ENCODE measurements around the gene FGF14.

Gene FGF14

DNA sequence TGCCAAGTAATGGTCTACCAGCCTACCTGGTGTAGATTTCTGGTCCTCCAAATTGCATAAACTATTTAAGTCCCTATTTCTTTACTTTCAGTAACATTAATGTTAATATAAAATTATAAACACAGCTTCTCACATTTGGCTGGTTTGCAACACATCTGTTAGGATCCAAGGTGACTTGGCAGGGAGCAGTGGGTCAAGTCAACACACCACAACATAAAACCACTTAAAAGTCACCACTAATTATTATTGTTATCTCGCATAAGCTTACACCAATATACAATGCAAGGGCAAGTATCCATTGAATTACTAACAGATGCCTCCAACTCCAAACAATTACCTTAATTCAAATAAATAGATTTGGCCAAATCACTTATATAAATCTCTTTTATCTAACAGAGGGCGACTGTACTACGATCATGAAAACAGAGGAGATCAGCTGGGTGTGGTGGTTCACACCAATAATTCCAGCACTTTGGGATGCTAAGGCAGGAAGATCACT, 74.7 kb downstream of the FGF14 start:
- Histone ChIP-seq H3K27me3 (ENCODE audit: insufficient read depth, low read length) (no peaks in the 10 kb centered on the region), H3K27ac (ENCODE audit: low read depth, low read length) (no peak overlapping the region), H3K4me3 (ENCODE audit: low read depth, low read length) (no peak overlapping the region)

GRCh38 chr13:102326381-102327118, 75.3 kb downstream of the FGF14 start:
- Histone ChIP-seq H3K79me2 (ENCODE audit: control insufficient read depth, insufficient read depth, low read length, unreplicated experiment) (no peaks in the 10 kb centered on the region), H3K27me3 (ENCODE audit: insufficient read depth, low read length) (no peaks in the 10 kb centered on the region), H3K4me3 (ENCODE audit: low read depth, low read length) (no peak overlapping the region), H2AFZ (ENCODE audit: low read length, unreplicated experiment) (no peak overlapping the region), H3K27ac (ENCODE audit: low read depth, low read length) (no peak overlapping the region), H3K4me1 (ENCODE audit: control insufficient read depth, insufficient read depth, low read length, unreplicated experiment) (no peaks in the 10 kb centered on the region), H3K36me3 (ENCODE audit: insufficient read depth, low read length) (no peaks in the 10 kb centered on the region)

More for the DNA sequence above, 74.7 kb downstream of the FGF14 start:
- Histone ChIP-seq H3K4me1 (ENCODE audit: control insufficient read depth, insufficient read depth, low read length, unreplicated experiment) (no peaks in the 10 kb centered on the region), H2AFZ (ENCODE audit: low read length, unreplicated experiment) (no peak overlapping the region), H3K36me3 (ENCODE audit: insufficient read depth, low read length) (no peaks in the 10 kb centered on the region), H3K79me2 (ENCODE audit: control insufficient read depth, insufficient read depth, low read length, unreplicated experiment) (no peaks in the 10 kb centered on the region)

GRCh38 chr13:102325321-102325720, 76.5 kb downstream of the FGF14 start:
- H3K4me1 ChIP-seq (ENCODE audit: control insufficient read depth, insufficient read depth, low read length, unreplicated experiment), result no peaks in the 10 kb centered on the region
- no peak overlapping the region for H3K27ac ChIP-seq (ENCODE audit: low read depth, low read length)
- no peaks in the 10 kb centered on the region for H3K79me2 ChIP-seq (ENCODE audit: control insufficient read depth, insufficient read depth, low read length, unreplicated experiment)

GRCh38 chr13:102323505-102323904, 78.3 kb downstream of the FGF14 start:
- Histone ChIP-seq H3K27ac (ENCODE audit: low read depth, low read length) (no peak overlapping the region), H3K27me3 (ENCODE audit: insufficient read depth, low read length) (no peaks in the 10 kb centered on the region), H3K79me2 (ENCODE audit: control insufficient read depth, insufficient read depth, low read length, unreplicated experiment) (no peaks in the 10 kb centered on the region), H3K36me3 (ENCODE audit: insufficient read depth, low read length) (no peaks in the 10 kb centered on the region), H2AFZ (ENCODE audit: low read length, unreplicated experiment) (no peak overlapping the region), H3K4me3 (ENCODE audit: low read depth, low read length) (no peak overlapping the region), H3K4me1 (ENCODE audit: control insufficient read depth, insufficient read depth, low read length, unreplicated experiment) (no peaks in the 10 kb centered on the region)

More at GRCh38 chr13:102325321-102325720, 76.5 kb downstream of the FGF14 start:
- Histone ChIP-seq H3K27me3 (ENCODE audit: insufficient read depth, low read length) (no peaks in the 10 kb centered on the region), H3K36me3 (ENCODE audit: insufficient read depth, low read length) (no peaks in the 10 kb centered on the region), H3K4me3 (ENCODE audit: low read depth, low read length) (no peak overlapping the region), H2AFZ (ENCODE audit: low read length, unreplicated experiment) (no peak overlapping the region)

DNA sequence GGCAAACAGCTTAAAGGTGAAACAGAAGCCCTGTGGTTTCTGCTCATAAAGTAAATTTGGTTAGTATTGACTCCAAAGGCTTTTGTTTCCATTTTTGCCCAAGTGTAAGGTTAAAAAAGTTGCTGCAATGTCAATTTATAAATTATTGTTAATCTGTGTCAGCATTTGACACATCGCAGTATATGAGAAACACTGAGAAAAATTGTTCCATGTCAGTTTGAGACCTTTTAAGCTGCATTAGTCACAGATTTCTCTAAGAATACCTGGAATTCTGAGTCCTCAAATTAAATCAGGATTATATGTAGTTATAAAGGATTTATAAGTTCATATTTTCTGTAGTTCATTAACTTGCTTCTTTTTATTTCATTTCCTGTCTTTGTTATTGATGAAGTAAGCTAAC, 78.8 kb downstream of the FGF14 start:
- H3K4me3 ChIP-seq (ENCODE audit: low read depth, low read length), result no peak overlapping the region
- H3K79me2 ChIP-seq (ENCODE audit: control insufficient read depth, insufficient read depth, low read length, unreplicated experiment), result no peaks in the 10 kb centered on the region
- no peaks in the 10 kb centered on the region for H3K27me3 ChIP-seq (ENCODE audit: insufficient read depth, low read length)
- H3K27ac ChIP-seq (ENCODE audit: low read depth, low read length), result no peak overlapping the region
- H3K36me3 ChIP-seq (ENCODE audit: insufficient read depth, low read length), result no peaks in the 10 kb centered on the region
- no peak overlapping the region for H2AFZ ChIP-seq (ENCODE audit: low read length, unreplicated experiment)
- H3K4me1 ChIP-seq (ENCODE audit: control insufficient read depth, insufficient read depth, low read length, unreplicated experiment), result peaks cover 1% of the 10 kb centered on the region

DNA sequence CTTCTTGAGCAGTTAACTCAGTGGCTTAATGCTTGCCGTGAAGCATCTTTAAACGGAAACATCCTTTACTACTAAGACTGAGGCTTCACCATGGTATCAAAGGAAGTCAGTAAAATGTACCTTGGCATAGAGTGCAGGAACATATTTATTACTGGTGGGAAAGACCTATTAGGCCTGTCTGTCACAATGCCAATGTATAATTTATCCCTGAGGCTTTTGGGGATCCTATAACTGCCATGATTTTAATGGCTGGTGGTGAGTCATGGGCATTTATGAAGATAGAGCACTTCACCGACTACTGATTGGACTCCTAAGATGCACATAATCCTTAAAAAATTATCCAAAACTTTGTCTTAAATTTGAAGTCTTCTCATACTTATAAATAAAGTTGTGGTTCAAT, 79.6 kb downstream of the FGF14 start:
- no peaks in the 10 kb centered on the region for H3K36me3 ChIP-seq (ENCODE audit: insufficient read depth, low read length)
- H3K79me2 ChIP-seq (ENCODE audit: control insufficient read depth, insufficient read depth, low read length, unreplicated experiment), result no peaks in the 10 kb centered on the region
- H2AFZ ChIP-seq (ENCODE audit: low read length, unreplicated experiment), result no peak overlapping the region
- H3K4me1 ChIP-seq (ENCODE audit: control insufficient read depth, insufficient read depth, low read length, unreplicated experiment), result peaks cover 7% of the 10 kb centered on the region
- no peak overlapping the region for H3K27ac ChIP-seq (ENCODE audit: low read depth, low read length)
- no peaks in the 10 kb centered on the region for H3K27me3 ChIP-seq (ENCODE audit: insufficient read depth, low read length)
- no peak overlapping the region for H3K4me3 ChIP-seq (ENCODE audit: low read depth, low read length)

DNA sequence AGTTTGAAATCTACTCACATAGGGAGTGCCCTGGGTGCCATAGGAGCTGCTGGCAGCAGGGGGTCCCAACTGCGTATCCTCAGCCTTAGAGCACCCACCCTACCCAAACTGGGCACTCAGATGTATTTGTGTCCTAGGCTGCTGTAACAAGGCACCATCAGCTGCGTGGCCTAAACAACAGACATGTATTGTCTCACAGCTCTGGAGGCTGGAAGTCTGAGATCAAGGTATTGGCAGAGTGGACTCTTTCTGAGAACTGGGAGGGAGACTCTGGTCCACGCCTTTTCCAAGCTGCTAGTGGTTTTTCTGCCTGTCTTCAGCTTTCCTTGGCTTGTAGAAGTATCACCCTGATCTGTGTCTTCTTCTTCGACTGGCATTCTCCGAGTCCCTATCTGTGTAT, 83.6 kb downstream of the FGF14 start:
- Histone ChIP-seq H3K27me3 (ENCODE audit: insufficient read depth, low read length) (no peaks in the 10 kb centered on the region), H3K79me2 (ENCODE audit: control insufficient read depth, insufficient read depth, low read length, unreplicated experiment) (no peaks in the 10 kb centered on the region), H3K4me3 (ENCODE audit: low read depth, low read length) (no peak overlapping the region), H3K27ac (ENCODE audit: low read depth, low read length) (no peak overlapping the region), H3K4me1 (ENCODE audit: control insufficient read depth, insufficient read depth, low read length, unreplicated experiment) (peaks cover 12% of the 10 kb centered on the region), H2AFZ (ENCODE audit: low read length, unreplicated experiment) (no peak overlapping the region), H3K36me3 (ENCODE audit: insufficient read depth, low read length) (no peaks in the 10 kb centered on the region)

- H2AFZ ChIP-seq (ENCODE audit: low read length, unreplicated experiment), result peak overlapping the region; percentile 18
- H3K36me3 ChIP-seq (ENCODE audit: insufficient read depth, low read length), result no peaks in the 10 kb centered on the region
- no peak overlapping the region for H3K4me3 ChIP-seq (ENCODE audit: low read depth, low read length)
- peaks cover 17% of the 10 kb centered on the region for H3K4me1 ChIP-seq (ENCODE audit: control insufficient read depth, insufficient read depth, low read length, unreplicated experiment)
- H3K79me2 ChIP-seq (ENCODE audit: control insufficient read depth, insufficient read depth, low read length, unreplicated experiment), result no peaks in the 10 kb centered on the region
- no peak overlapping the region for H3K27ac ChIP-seq (ENCODE audit: low read depth, low read length)
- no peaks in the 10 kb centered on the region for H3K27me3 ChIP-seq (ENCODE audit: insufficient read depth, low read length)
These were observed 84.3 kb downstream of the FGF14 start for GRCh38 chr13:102317593-102317992.

DNA sequence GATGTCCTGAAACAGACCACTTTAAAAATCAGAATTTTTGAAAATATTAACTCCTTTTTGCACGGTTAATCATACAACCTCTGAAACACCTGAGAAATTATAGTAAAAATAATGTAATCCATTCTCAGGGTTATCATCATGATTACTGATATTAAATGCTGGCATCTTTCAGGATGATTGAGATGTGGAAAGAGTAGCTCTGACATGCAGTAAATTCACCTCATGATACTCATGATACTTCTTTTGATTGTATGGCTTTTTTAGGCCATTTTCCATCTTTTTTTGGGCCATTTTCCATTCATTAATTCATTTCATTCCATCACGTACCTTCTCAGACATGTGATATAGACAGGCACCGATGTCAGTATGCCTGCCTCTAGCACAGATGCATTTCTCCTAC, 85.1 kb downstream of the FGF14 start:
- Histone ChIP-seq H3K27me3 (ENCODE audit: insufficient read depth, low read length) (no peaks in the 10 kb centered on the region), H3K4me3 (ENCODE audit: low read depth, low read length) (no peak overlapping the region), H3K27ac (ENCODE audit: low read depth, low read length) (no peak overlapping the region), H3K79me2 (ENCODE audit: control insufficient read depth, insufficient read depth, low read length, unreplicated experiment) (no peaks in the 10 kb centered on the region), H2AFZ (ENCODE audit: low read length, unreplicated experiment) (no peak overlapping the region), H3K36me3 (ENCODE audit: insufficient read depth, low read length) (no peaks in the 10 kb centered on the region), H3K4me1 (ENCODE audit: control insufficient read depth, insufficient read depth, low read length, unreplicated experiment) (peaks cover 17% of the 10 kb centered on the region)

- no peaks in the 10 kb centered on the region for H3K79me2 ChIP-seq (ENCODE audit: control insufficient read depth, insufficient read depth, low read length, unreplicated experiment)
- H3K27ac ChIP-seq (ENCODE audit: low read depth, low read length), result no peak overlapping the region
- H3K36me3 ChIP-seq (ENCODE audit: insufficient read depth, low read length), result no peaks in the 10 kb centered on the region
- peak overlapping the region; percentile 70 for H2AFZ ChIP-seq (ENCODE audit: low read length, unreplicated experiment)
- H3K4me3 ChIP-seq (ENCODE audit: low read depth, low read length), result peak overlapping the region; percentile 59
- H3K27me3 ChIP-seq (ENCODE audit: insufficient read depth, low read length), result no peaks in the 10 kb centered on the region
- H3K4me1 ChIP-seq (ENCODE audit: control insufficient read depth, insufficient read depth, low read length, unreplicated experiment), result peaks cover 25% of the 10 kb centered on the region
These were observed 89.0 kb downstream of the FGF14 start for GRCh38 chr13:102312841-102313240.

DNA sequence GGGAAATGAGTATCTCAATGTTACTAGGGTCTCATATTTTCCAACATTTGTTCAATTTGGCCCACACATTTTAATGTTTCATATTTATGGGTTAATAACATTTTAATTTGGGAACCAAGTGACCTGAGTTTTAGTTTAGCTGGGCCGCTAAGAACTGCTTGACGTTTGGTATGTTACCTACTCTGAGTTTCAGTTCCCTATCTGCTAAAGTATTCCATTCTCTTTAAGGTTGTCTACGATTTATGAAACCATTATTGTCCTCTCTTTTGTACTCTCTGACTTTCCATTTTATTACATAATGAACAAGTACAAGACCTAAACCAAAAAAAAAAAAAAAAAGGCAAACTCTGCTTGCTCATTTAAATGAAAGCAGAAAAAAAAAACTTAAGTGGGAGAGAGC, 89.9 kb downstream of the FGF14 start:
- Histone ChIP-seq H3K27ac (ENCODE audit: low read depth, low read length) (no peak overlapping the region), H3K4me1 (ENCODE audit: control insufficient read depth, insufficient read depth, low read length, unreplicated experiment) (peaks cover 20% of the 10 kb centered on the region), H3K36me3 (ENCODE audit: insufficient read depth, low read length) (no peaks in the 10 kb centered on the region), H3K79me2 (ENCODE audit: control insufficient read depth, insufficient read depth, low read length, unreplicated experiment) (no peaks in the 10 kb centered on the region), H3K4me3 (ENCODE audit: low read depth, low read length) (no peak overlapping the region), H2AFZ (ENCODE audit: low read length, unreplicated experiment) (no peak overlapping the region), H3K27me3 (ENCODE audit: insufficient read depth, low read length) (no peaks in the 10 kb centered on the region)
